22Rv1 (cell line): ENCODE measurements around the gene SRSF3.
"Not testable (repeated sequence)": the region's sequence is repeated elsewhere in the genome, so short reads cannot be mapped to it uniquely, and the experiment has no call there.

ENCODE experiments used
- H3K27ac ChIP-seq: fragments of 450-650 bp; 2 replicates; pipeline ENCODE4 v1.5.1; 2017
- ZFX ChIP-seq: fragments of 450-650 bp; IDR thresholded peaks from 2 replicates; pipeline ENCODE4 v1.6.1; 2017; ENCODE audit warnings: antibody characterized with exemption, borderline replicate concordance
- TF ChIP-seq, protein P1 (sequence below): fragments of 450-650 bp; IDR thresholded peaks from 2 replicates; pipeline ENCODE4 v1.5.1; 2017; ENCODE audit warnings: mild to moderate bottlenecking

The SRSF3 gene

DNA sequence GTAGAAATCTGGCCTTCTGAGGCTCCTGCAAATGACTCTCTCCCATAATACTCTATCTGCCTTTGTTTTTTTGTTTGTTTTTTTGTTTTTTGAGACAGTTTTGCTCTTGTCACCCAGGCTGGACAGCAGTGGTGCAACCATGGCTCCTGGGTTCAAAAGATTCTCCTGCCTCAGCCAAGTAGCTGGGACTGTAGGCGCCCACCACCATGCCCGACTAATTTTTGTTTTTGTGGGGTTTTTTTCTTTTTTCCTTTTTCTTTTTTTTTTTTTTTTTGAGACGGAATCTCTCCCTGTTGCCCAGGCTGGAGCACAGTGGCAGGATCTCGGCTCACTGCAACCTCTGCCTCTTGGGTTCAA, 30.3 kb upstream of the SRSF3 start:
- no peak overlapping the region for H3K27ac ChIP-seq
- no peak for TF ChIP-seq ZFX
- TF ChIP-seq, protein P1, sequence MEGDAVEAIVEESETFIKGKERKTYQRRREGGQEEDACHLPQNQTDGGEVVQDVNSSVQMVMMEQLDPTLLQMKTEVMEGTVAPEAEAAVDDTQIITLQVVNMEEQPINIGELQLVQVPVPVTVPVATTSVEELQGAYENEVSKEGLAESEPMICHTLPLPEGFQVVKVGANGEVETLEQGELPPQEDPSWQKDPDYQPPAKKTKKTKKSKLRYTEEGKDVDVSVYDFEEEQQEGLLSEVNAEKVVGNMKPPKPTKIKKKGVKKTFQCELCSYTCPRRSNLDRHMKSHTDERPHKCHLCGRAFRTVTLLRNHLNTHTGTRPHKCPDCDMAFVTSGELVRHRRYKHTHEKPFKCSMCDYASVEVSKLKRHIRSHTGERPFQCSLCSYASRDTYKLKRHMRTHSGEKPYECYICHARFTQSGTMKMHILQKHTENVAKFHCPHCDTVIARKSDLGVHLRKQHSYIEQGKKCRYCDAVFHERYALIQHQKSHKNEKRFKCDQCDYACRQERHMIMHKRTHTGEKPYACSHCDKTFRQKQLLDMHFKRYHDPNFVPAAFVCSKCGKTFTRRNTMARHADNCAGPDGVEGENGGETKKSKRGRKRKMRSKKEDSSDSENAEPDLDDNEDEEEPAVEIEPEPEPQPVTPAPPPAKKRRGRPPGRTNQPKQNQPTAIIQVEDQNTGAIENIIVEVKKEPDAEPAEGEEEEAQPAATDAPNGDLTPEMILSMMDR = no peak

DNA sequence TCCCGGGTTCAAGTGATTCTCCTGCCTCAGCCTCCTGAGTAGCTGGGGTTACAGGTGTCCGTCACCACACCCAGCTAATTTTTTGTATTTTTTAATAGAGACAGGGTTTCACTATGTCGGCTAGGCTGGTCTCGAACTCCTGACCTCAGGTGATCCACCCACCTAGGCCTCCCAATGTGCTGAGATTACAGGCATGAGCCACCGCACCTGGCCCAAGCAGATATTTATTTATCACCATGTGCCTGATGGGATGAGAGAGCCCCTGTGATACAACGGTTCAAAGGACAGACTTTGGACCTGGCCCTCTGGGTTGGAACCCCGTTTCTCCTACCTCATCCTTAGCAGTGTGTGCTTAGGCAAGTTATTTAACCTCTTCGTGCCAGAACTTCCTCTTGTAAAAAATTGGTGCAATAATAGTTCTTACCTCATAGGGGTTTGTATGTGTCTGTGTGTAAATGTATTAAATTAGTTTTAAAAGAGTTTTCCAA, 27.7 kb upstream of the SRSF3 start:
- no peak overlapping the region for H3K27ac ChIP-seq
- TF ChIP-seq, protein P1 = no peak
- no peak for TF ChIP-seq ZFX

DNA sequence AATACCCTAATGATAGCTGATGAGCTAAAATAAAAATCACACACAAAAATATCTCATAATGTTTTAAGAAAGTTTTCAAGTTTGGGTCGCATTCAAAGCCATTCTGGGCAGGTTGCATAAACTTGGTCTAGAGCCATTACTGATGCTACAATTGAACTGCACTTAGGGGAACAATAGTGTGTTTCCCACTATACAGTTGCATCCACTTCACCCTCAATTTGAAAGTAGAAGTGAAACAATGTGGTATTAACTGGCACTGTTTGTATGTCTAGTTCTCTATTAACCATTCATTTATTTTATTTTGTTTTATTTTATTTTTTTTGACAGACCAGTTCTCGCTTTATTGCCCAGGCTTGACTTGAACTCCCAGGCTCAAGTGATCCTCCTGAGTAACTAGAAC, 23.9 kb upstream of the SRSF3 start:
- TF ChIP-seq ZFX = no peak
- TF ChIP-seq, protein P1 = no peak
- no peak overlapping the region for H3K27ac ChIP-seq

DNA sequence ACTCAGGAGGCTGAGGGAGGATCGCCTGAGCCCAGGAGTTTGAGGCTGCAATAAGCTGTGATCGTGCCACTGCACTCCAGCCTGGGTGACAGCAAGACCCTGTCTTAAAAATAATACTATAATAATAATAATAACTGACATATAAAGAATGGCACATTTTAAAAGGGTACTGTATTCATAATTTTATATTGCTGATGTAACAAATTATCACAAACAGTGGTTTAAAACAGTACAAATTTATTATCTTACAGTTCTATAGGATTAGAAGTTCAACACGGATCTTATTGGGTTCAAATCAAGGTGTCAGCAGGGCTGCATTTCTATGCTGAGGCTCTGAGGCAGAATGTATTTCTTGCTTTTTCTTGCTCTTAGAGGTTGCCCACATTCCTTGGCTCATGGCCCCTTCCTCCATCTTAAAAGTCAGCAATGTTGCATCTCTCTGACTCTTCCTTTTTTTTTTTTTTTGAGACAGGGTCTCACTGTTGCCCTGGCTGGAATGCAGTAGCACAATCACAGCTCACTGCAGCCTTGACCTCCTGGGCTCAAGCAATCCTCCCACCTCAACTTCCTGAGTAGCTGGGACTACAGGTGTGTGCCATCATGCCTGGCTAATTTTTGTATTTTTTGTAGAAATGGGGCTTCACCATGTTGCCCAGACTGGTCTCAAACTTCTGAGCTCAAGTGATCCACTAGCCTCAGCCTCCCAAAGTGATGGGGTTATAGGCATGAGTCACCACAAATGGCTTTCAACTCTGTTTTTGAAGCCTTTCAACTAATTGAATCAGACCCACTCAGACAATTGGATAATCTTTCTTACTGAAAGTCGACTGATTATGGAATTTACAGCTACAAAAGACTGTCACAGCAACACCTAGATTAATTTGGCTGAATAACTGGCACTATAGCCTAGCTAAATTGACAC, 22.8 kb upstream of the SRSF3 start:
- TF ChIP-seq ZFX = no peak
- TF ChIP-seq, protein P1 = no peak
- H3K27ac ChIP-seq = no peak overlapping the region

DNA sequence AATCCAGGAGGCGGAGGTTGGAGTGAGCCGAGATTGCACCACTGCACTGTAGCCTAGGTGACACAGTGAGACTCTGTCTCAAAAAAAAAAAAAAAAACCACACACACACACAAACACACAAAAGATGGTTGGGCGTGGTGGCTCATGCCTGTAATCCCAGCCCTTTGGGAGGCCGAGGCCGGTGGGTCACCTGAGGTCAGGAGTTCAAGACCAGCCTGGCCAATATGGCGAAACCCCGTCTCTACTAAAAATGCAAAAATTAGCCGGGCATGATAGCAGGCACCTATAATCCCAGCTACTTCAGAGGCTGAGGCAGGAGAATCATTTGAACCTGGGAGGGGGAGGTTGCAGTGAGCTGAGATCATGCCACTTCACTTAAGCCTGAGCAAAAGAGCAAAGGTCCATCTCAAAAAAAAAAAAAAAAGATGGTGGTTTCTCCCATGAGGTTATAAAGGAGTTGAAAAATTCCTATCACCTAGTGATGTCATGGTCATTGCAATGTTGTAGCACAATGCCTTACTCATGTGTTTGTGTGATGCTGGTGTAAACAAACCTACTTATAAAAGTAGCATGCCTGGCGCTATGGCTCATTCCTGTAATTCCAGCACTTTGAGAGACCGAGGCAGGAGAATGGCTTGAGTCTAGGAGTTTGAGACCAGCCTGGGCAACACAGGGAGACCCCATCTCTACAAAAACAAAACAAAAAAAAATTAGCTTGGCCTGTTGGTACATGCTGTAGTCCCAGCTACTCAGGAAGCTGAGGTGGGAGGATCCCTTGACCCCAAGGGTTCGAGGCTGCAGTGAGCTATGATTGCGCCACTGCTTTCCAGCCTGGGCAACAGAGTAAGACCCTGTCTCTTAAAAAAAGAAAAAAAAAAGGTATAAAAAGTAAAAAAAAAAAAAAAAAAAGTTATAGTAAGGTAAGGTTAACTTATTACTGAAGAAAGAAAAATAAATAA, 21.5 kb upstream of the SRSF3 start:
- not testable (repeated sequence) for H3K27ac ChIP-seq

DNA sequence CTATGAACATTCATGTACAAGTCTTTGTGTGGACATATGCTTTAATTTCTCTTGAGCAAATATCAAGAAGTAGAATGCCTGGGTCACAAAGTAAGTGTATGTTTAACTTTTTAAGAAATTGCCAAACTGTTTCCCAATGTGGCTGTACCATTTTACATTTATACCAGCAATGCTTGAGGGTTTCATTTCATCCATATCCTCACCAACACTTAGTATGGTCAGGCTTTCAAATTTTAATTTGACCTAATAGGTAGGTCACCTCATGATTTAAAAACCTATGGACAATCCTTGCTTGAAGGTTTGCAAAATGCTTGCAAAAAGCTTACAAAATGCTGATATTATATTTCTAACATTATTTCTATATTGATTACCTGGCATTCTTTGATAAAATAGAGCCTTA, 19.5 kb upstream of the SRSF3 start:
- H3K27ac ChIP-seq = no peak overlapping the region
- TF ChIP-seq, protein P1 = no peak
- TF ChIP-seq ZFX = no peak

DNA sequence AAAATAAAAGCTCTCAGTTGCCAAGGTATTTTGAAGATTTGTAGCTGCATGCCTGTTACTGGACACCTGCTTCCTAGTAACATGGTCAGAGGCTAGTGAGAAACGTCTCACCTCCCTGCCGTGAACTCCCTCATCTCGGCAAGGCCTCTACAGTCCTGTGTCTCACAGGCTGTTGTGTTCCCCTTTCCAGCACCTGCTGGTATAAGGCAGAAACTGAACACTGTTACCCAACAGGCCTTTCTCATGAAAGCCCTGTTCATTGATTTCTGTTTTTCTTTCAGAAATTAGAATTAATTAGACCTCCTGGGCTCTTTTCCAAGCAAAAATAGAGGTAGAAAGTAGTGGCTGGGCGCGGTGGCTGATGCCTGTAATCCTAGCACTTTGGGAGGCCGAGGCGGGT, 17.6 kb upstream of the SRSF3 start:
- TF ChIP-seq, protein P1 = no peak
- no peak for TF ChIP-seq ZFX
- no peak overlapping the region for H3K27ac ChIP-seq
